Stimulated activated effector memory CD8-positive, alpha-beta T cell treated with anti-CD3 and anti-CD28 coated beads, Interleukin-12 subunit alpha, Interleukin-12 subunit beta, amount 100 ng/mL, for 72 hours (primary cell): ENCODE measurements around the gene PALLD.
A peak's percentile ranks its signal among the peaks of the same experiment; 100 is the strongest.

Experiments
- ATAC-seq: fragments of 150-1000 bp; cut with Tn5 transposase; 2 replicates; pipeline ENCODE4 v1.10.0; 2021
- DNase-seq, 2 donors: peaks; one replicate each; pipeline ENCODE4 v3.0.0; 2021 to 2022; ENCODE audit warnings: low spot score in 2 of 2
- H3K27ac Mint-ChIP-seq: one replicate; pipeline ENCODE4 v1.8.0; 2022; ENCODE audit warnings: mild to moderate bottlenecking, mixed read lengths
- H3K36me3 Mint-ChIP-seq: one replicate; pipeline ENCODE4 v1.8.0; 2022; ENCODE audit warnings: mild to moderate bottlenecking, mixed read lengths
- H3K4me1 Mint-ChIP-seq: one replicate; pipeline ENCODE4 v1.8.0; 2022; ENCODE audit warnings: mixed read lengths
- H3K4me3 Mint-ChIP-seq: one replicate; pipeline ENCODE4 v1.8.0; 2022; ENCODE audit warnings: mild to moderate bottlenecking, mixed read lengths
- H3K9me3 Mint-ChIP-seq: one replicate; pipeline ENCODE4 v1.8.0; 2022; ENCODE audit warnings: mixed read lengths

PALLD gene

GRCh38 chr4:168737806-168738172 is 240.9 kb downstream of the PALLD start:
- no peak for ATAC-seq
- Mint-ChIP-seq H3K4me1 (no peaks in the 10 kb centered on the region), H3K27ac (no peak overlapping the region), H3K4me3 (no peak overlapping the region), H3K9me3 (no peaks in the 10 kb centered on the region), H3K36me3 (no peaks in the 10 kb centered on the region)
- no peak for DNase-seq

- no peaks in the 10 kb centered on the region for H3K9me3 Mint-ChIP-seq
- no peak overlapping the region for H3K27ac Mint-ChIP-seq
- ATAC-seq (no peak), DNase-seq (no peak)
- H3K36me3 Mint-ChIP-seq, result no peaks in the 10 kb centered on the region
- no peaks in the 10 kb centered on the region for H3K4me1 Mint-ChIP-seq
- H3K4me3 Mint-ChIP-seq, result no peak overlapping the region
Measured at GRCh38 chr4:168739886-168740285, 243.0 kb downstream of the PALLD start.

GRCh38 chr4:168740691-168741090 is 243.8 kb downstream of the PALLD start:
- no peak overlapping the region for H3K4me3 Mint-ChIP-seq
- no peaks in the 10 kb centered on the region for H3K36me3 Mint-ChIP-seq
- no peak overlapping the region for H3K27ac Mint-ChIP-seq
- no peaks in the 10 kb centered on the region for H3K9me3 Mint-ChIP-seq
- DNase-seq (no peak), ATAC-seq (no peak)
- H3K4me1 Mint-ChIP-seq, result no peaks in the 10 kb centered on the region

- DNase-seq (no peak), ATAC-seq (peak; percentile 11)
- no peaks in the 10 kb centered on the region for H3K4me1 Mint-ChIP-seq
- no peak overlapping the region for H3K4me3 Mint-ChIP-seq
- no peaks in the 10 kb centered on the region for H3K9me3 Mint-ChIP-seq
- no peaks in the 10 kb centered on the region for H3K36me3 Mint-ChIP-seq
- no peak overlapping the region for H3K27ac Mint-ChIP-seq
Measured at GRCh38 chr4:168741281-168742173, 244.7 kb downstream of the PALLD start.

GRCh38 chr4:168743131-168743530 is 246.3 kb downstream of the PALLD start:
- Mint-ChIP-seq H3K27ac (no peak overlapping the region), H3K9me3 (no peaks in the 10 kb centered on the region), H3K36me3 (no peaks in the 10 kb centered on the region), H3K4me3 (no peak overlapping the region), H3K4me1 (no peaks in the 10 kb centered on the region)
- DNase-seq (no peak), ATAC-seq (no peak)

GRCh38 chr4:168743601-168744000 is 246.7 kb downstream of the PALLD start:
- DNase-seq (no peak), ATAC-seq (no peak)
- no peaks in the 10 kb centered on the region for H3K36me3 Mint-ChIP-seq
- no peak overlapping the region for H3K4me3 Mint-ChIP-seq
- H3K4me1 Mint-ChIP-seq, result no peaks in the 10 kb centered on the region
- no peaks in the 10 kb centered on the region for H3K9me3 Mint-ChIP-seq
- H3K27ac Mint-ChIP-seq, result no peak overlapping the region

- ATAC-seq, result peak; percentile 19
- no peaks in the 10 kb centered on the region for H3K4me1 Mint-ChIP-seq
Measured at GRCh38 chr4:168744021-168744420, 247.2 kb downstream of the PALLD start.

GRCh38 chr4:168748807-168749206 is 252.0 kb downstream of the PALLD start:
- no peak overlapping the region for H3K4me3 Mint-ChIP-seq
- ATAC-seq, result peak; percentile 13
- no peak overlapping the region for H3K27ac Mint-ChIP-seq
- no peaks in the 10 kb centered on the region for H3K9me3 Mint-ChIP-seq
- no peaks in the 10 kb centered on the region for H3K36me3 Mint-ChIP-seq
- no peak for DNase-seq
- H3K4me1 Mint-ChIP-seq, result no peaks in the 10 kb centered on the region

More at GRCh38 chr4:168744021-168744420, 247.2 kb downstream of the PALLD start:
- Mint-ChIP-seq H3K9me3 (no peaks in the 10 kb centered on the region), H3K4me3 (no peak overlapping the region), H3K36me3 (no peaks in the 10 kb centered on the region), H3K27ac (no peak overlapping the region)
- DNase-seq, result no peak

GRCh38 chr4:168751263-168752225 is 254.7 kb downstream of the PALLD start:
- DNase-seq, result no peak
- H3K4me1 Mint-ChIP-seq, result no peaks in the 10 kb centered on the region

GRCh38 chr4:168755598-168756477 is 259.0 kb downstream of the PALLD start:
- H3K36me3 Mint-ChIP-seq, result no peaks in the 10 kb centered on the region
- no peak for ATAC-seq
- no peak overlapping the region for H3K4me3 Mint-ChIP-seq

More at GRCh38 chr4:168751263-168752225, 254.7 kb downstream of the PALLD start:
- H3K4me3 Mint-ChIP-seq, result no peak overlapping the region
- H3K36me3 Mint-ChIP-seq, result no peaks in the 10 kb centered on the region
- H3K9me3 Mint-ChIP-seq, result no peaks in the 10 kb centered on the region
- H3K27ac Mint-ChIP-seq, result no peak overlapping the region
- no peak for ATAC-seq

GRCh38 chr4:168757500-168757899 is 260.6 kb downstream of the PALLD start:
- Mint-ChIP-seq H3K4me1 (no peaks in the 10 kb centered on the region), H3K9me3 (no peaks in the 10 kb centered on the region), H3K4me3 (no peak overlapping the region), H3K27ac (no peak overlapping the region), H3K36me3 (no peaks in the 10 kb centered on the region)
- ATAC-seq (no peak), DNase-seq (no peak)

More at GRCh38 chr4:168755598-168756477, 259.0 kb downstream of the PALLD start:
- no peak for DNase-seq
- Mint-ChIP-seq H3K9me3 (no peaks in the 10 kb centered on the region), H3K4me1 (no peaks in the 10 kb centered on the region), H3K27ac (no peak overlapping the region)

- H3K4me3 Mint-ChIP-seq, result no peak overlapping the region
- H3K9me3 Mint-ChIP-seq, result no peaks in the 10 kb centered on the region
- no peaks in the 10 kb centered on the region for H3K36me3 Mint-ChIP-seq
- no peak for DNase-seq
- H3K27ac Mint-ChIP-seq, result no peak overlapping the region
- H3K4me1 Mint-ChIP-seq, result no peaks in the 10 kb centered on the region
- no peak for ATAC-seq
Measured at GRCh38 chr4:168758351-168758876, 261.6 kb downstream of the PALLD start.

GRCh38 chr4:168759321-168759720 is 262.5 kb downstream of the PALLD start:
- H3K4me1 Mint-ChIP-seq, result no peaks in the 10 kb centered on the region
- no peaks in the 10 kb centered on the region for H3K36me3 Mint-ChIP-seq
- H3K27ac Mint-ChIP-seq, result no peak overlapping the region
- ATAC-seq, result no peak
- H3K9me3 Mint-ChIP-seq, result no peaks in the 10 kb centered on the region
- H3K4me3 Mint-ChIP-seq, result no peak overlapping the region
- DNase-seq, result no peak

- Mint-ChIP-seq H3K36me3 (no peaks in the 10 kb centered on the region), H3K9me3 (peaks cover 2% of the 10 kb centered on the region), H3K4me1 (no peaks in the 10 kb centered on the region), H3K27ac (no peak overlapping the region), H3K4me3 (no peak overlapping the region)
- ATAC-seq (no peak), DNase-seq (no peak)
Measured at GRCh38 chr4:168759959-168760527, 263.2 kb downstream of the PALLD start.
